ENCODE data around the gene CARD14.
"Not testable (repeated sequence)": the region's sequence is repeated elsewhere in the genome, so short reads cannot be mapped to it uniquely, and the experiment has no call there.

Gene CARD14

DNA sequence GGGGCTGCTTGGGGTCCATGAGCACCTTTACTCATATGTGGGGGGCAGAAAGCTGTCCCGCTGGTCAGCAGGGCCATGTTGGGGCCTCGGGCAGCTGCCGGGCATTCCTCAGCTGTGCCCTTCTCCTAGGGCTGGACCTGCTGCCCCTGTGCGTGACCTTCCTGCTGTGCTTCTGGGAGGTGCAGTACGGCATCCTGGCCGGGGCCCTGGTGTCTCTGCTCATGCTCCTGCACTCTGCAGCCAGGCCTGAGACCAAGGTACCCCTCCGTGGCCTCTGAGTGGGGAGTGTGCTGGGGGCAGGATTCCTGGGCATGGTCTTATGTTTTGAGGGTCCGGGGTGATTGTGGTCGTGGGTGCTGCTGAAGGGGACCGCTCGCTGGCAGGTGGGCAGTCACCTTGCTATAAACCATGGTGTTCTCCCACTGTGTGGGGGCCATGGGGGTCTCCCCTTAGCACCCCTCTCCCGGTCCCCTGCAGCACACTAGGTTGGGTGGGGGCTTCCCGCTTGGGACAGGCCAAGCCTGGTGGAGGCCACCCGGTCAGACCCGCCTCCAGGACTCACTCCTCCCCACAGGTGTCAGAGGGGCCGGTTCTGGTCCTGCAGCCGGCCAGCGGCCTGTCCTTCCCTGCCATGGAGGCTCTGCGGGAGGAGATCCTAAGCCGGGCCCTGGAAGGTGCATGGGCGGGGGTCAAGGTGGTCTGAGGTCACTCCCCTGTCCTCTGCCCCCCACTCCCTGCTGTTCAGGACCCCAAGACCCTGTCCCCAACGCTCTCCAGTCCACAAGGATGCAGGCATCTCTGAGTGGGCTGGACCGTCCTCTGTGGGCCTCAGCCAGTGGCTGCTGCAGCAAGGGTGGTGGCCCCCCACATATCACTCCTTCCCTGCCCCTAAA is 78.4 kb downstream of the CARD14 start:
- no peak for DNase-seq (ENCODE audit: low read depth in 1 of 2, low spot score in 1 of 2)

DNA sequence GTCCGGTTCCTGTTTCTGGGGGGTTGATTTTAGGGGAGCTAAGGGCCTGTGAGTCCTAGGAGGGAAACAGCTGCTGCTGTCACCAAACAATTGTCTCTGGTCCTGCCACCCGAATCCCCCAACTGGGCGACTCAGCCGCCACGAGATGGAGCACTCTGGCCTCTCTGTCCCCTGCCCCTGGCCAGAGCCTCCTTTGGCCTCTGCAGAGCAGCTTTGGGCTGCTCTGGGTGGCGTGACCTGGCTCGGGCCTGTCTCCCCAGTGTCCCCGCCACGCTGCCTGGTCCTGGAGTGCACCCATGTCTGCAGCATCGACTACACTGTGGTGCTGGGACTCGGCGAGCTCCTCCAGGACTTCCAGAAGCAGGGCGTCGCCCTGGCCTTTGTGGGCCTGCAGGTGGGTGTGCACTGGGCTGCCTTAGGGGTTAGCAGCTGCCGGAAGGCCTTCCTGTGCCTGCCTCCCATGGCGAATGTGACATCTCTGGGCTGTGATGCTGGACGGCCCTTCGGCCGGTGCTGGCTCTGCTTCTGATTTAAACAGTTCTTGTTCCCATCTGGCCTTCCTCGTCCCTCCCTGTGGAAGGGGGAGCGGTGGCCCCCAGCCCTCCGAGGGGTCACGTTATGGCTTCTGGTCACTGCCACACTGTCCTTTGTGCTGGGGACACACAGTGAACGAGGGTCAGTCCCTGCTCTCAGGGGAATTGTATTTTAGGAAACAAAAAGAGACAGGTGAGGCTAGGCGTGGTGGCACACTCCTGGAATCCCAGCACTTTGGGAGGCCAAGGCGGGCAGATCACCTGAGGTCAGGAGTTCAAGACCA is 79.3 kb downstream of the CARD14 start:
- no peak for DNase-seq (ENCODE audit: low read depth in 1 of 2, low spot score in 1 of 2)

DNA sequence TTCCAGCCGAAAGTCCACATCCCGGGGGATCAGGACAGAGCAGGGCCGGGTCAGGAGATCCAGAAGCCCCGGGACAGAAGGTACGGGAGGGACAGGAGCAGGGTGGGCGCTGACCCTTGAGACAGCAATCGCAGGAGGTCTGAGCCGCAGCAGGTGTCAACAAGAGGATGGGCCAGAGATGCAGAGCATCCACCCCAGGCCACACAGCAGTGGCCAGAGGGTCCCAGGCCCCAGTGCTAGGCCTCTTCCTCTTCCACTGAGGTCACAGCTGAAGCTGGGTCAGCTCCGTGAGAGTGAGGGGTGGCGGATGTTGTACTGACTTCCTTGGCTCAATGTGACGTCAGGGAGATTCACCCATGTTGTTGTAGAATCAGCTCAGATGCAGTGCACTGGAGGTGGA is 82.1 kb downstream of the CARD14 start:
- DNase-seq (ENCODE audit: low read depth in 1 of 2, low spot score in 1 of 2), result no peak

DNA sequence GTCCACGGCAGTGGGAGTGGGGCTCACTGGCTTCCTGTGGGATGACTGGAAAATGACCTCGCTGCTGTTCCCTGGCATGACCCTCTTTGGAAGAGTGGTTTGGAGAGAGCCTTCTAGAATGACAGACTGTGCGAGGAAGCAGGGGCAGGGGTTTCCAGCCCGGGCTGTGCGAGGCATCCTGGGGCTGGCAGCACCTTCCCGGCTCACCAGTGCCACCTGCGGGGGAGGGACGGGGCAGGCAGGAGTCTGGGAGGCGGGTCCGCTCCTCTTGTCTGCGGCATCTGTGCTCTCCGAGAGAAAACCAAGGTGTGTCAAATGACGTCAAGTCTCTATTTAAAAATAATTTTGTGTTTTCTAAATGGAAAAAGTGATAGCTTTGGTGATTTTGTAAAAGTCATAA is 83.0 kb downstream of the CARD14 start:
- peak; percentile 73 to 76 for DNase-seq (ENCODE audit: low read depth in 1 of 2, low spot score in 1 of 2)

DNA sequence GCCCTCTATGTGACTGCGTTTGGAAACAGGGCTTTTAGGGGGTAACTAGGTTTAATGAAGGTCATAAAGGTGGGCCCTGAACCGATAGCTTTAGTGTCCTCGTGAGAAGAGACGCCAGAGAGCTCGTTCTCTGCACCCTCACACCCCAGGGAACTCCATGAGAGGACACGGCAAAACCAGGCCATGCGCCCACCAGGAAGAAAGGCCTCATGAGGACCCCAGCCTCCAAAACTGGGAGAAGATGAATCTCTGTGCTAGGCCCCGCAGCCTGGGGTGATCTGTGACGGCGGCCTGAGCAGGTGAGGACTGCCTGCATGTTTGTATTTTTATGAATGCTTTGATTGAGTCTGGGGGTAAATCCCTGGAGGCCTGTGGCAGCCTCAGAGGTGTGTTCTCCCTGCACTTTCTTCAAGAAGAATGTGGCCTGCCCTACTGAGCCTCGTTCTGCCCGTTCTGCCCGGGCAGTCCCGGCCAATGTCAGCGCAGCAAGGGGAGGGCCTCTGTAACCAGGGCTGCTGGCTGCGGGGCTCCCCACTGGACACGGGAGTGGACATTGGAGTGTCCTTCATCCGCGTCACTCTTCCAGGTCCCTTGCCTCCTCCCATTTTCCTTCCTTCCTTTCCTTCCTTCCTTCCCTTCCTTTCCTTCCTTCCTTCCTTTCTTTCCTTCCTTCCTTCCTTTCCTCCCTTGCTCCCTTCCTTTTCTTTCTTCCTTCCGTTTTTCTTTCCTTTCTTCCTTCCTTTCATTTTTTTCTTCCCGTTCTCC is 84.0 kb downstream of the CARD14 start:
- DNase-seq (ENCODE audit: low read depth in 1 of 2, low spot score in 1 of 2), result no peak

DNA sequence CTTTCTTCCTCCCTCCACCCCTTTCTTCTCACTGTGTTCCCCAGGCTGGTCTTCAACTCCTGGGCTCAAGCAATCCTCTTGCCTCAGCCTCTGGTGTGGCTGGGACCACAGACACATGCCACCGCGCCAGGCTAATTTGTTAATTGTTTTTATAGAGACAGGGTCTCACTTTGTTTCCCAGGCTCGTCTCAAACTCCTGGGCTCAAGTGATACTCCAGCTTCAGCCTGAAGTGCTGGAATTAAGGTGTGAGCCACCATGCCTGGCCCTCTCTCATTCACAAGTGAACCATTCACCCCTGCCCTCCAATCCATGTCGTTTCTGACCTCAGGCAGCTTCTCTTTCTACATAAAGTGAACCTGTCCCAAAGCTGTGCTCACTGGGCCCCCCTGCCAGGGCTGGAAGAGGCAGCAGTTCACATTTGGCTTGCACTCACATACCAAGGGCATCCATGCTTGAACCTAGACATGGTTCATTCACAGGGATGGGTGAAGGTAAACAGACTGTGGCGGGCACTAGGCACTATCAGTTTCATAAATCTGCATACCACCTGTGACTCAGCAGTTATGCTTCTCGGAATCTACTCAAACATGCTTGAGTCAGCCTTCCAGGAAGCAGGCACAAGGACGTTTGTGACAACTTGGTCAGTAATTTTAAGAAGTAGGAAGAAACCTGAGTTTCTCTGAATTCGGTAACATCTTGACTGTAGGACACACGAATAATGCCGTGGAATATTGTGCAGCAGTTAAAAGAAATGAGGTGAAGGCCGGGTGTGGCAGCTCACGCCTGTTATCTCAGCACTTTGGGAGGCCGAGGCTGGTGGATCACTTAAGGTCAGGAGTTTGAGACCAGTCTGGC is 84.8 kb downstream of the CARD14 start:
- DNase-seq (ENCODE audit: low read depth in 1 of 2, low spot score in 1 of 2), result peak in 1 of 2 donors; percentile 40

DNA sequence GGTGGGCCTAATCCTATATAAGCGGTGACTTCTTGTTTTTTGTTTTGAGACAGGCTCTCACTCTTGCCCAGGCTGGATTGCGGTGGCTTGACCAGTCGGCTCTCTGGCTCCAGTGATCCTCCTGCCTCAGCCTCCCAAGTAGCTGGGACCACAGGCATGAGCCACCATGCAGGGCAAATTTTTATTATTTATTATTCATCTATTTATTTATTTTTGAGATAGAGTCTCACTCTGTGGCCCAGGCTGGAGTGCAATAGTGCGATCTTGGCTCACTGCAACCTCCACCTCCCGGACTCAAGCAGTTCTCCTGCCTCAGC is 86.2 kb downstream of the CARD14 start:
- no peak for DNase-seq (ENCODE audit: low read depth in 1 of 2, low spot score in 1 of 2)

DNA sequence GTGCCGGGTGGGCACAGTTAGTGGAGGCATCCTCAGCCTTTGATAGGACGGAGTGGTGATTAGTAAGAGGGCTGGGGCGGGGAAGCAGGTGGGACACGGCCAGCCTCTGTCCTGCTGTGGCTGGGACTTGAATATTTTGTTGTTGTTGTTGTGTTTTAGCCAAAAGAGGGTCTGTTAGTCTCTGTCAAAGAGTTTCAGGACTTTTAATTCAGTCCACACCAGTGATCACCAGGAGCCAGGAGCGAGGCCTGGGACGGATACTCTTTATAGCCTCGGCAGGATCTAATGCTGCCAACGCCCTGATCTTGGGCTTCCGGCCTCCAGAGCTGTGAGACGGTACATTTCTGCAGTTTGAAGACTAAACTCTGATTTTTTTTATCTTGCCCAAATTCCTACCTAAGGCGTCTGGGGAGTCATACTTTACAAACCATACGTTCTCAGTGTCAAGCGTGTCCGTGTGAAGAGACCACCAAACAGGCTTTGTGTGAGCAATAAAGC is 87.9 kb downstream of the CARD14 start:
- no peak for DNase-seq (ENCODE audit: low read depth in 1 of 2, low spot score in 1 of 2)

DNA sequence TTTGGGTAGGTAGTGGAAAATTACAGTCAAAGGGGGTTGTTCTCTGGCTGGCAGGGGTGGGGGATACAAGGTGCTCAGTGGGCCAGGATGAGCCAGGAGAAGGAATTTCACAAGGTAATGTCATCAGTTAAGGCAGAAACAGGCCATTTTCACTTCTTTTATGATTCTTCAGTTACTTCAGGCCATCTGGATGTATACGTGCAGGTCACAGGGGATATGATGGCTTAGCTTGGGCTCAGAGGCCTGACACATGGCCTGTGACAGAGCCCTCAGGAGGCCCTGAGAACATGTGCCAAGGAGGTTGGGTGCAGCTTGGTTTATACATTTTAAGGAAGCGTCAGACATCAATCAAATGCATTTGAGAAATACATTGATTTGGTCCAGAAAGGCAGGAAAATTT is 88.5 kb downstream of the CARD14 start:
- DNase-seq (ENCODE audit: low read depth in 1 of 2, low spot score in 1 of 2), result not testable (repeated sequence)
